DND-41 (cell line): ENCODE results near the gene NTN1.

Experiments
- EZH2 ChIP-seq: IDR thresholded peaks from 3 replicates; pipeline ENCODE4 v1.6.1; 2012; ENCODE audit warnings: borderline replicate concordance, low read depth, mild to moderate bottlenecking, moderate library complexity, low read length, inconsistent platforms; ENCODE audit not compliant: severe bottlenecking
- TF ChIP-seq, protein P1 (sequence below): IDR thresholded peaks from 2 replicates; pipeline ENCODE4 v1.5.1; 2012; ENCODE audit warnings: borderline replicate concordance, low read length, moderate library complexity, mild to moderate bottlenecking; ENCODE audit not compliant: poor library complexity, severe bottlenecking; ENCODE audit errors: extremely low read depth

DNA sequence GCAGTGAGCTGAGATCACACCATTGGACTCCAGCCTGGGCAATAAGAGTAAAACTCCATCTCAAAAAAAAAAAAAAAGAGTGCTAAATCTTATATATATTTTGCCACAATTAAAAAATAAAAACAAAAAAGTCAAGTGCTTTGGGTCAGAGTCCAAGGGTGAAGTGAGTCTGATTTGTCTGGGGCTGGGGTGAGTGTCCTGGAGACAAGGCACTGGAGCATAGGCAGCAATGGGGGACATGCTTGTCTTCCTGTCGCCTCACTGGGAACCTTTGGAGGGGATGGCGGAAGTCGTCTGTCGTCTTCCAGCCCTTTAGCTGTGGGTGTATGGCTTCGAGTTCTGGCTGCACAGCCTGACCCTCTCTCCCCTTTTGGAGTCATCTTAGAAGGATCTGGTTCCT is 167.1 kb downstream of the NTN1 start:
- TF ChIP-seq, protein P1, sequence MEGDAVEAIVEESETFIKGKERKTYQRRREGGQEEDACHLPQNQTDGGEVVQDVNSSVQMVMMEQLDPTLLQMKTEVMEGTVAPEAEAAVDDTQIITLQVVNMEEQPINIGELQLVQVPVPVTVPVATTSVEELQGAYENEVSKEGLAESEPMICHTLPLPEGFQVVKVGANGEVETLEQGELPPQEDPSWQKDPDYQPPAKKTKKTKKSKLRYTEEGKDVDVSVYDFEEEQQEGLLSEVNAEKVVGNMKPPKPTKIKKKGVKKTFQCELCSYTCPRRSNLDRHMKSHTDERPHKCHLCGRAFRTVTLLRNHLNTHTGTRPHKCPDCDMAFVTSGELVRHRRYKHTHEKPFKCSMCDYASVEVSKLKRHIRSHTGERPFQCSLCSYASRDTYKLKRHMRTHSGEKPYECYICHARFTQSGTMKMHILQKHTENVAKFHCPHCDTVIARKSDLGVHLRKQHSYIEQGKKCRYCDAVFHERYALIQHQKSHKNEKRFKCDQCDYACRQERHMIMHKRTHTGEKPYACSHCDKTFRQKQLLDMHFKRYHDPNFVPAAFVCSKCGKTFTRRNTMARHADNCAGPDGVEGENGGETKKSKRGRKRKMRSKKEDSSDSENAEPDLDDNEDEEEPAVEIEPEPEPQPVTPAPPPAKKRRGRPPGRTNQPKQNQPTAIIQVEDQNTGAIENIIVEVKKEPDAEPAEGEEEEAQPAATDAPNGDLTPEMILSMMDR: no peak
- no peak for TF ChIP-seq EZH2
